ENCODE results near the gene ALDH5A1.
"Not testable (repeated sequence)": the region's sequence is repeated elsewhere in the genome, so short reads cannot be mapped to it uniquely, and the experiment has no call there.

Gene ALDH5A1

GRCh38 chr6:24486065-24486464 is 8.7 kb upstream of the ALDH5A1 start:
- no peak for DNase-seq (ENCODE audit: low spot score)

- DNase-seq (ENCODE audit: low spot score) = no peak
These were observed 5.3 kb upstream of the ALDH5A1 start, which contains the start of gene GPLD1 for GRCh38 chr6:24489470-24489869. TSS of gene GPLD1 (minus strand) at chr6:24489578. CDS start at chr6:24489511, 67 bp downstream.

GRCh38 chr6:24489881-24490280 is 4.9 kb upstream of the ALDH5A1 start:
- no peak for DNase-seq (ENCODE audit: low spot score)

GRCh38 chr6:24490948-24491347 is 3.8 kb upstream of the ALDH5A1 start:
- no peak for DNase-seq (ENCODE audit: low spot score)

- no peak for DNase-seq (ENCODE audit: low spot score)
These were observed 2.3 kb upstream of the ALDH5A1 start for GRCh38 chr6:24492475-24492874.

- no peak for DNase-seq (ENCODE audit: low spot score)
These were observed 586 bp upstream of the ALDH5A1 start for GRCh38 chr6:24493945-24494820.

- no peak for DNase-seq (ENCODE audit: low spot score)
These were observed 2.6 kb downstream of the ALDH5A1 start for GRCh38 chr6:24497254-24497970.

- no peak for DNase-seq (ENCODE audit: low spot score)
These were observed 5.9 kb downstream of the ALDH5A1 start for GRCh38 chr6:24500683-24501082.

- DNase-seq (ENCODE audit: low spot score) = no peak
These were observed 6.6 kb downstream of the ALDH5A1 start for GRCh38 chr6:24501374-24501773.

- no peak for DNase-seq (ENCODE audit: low spot score)
These were observed 7.1 kb downstream of the ALDH5A1 start for GRCh38 chr6:24501914-24502313.

- no peak for DNase-seq (ENCODE audit: low spot score)
These were observed 9.5 kb downstream of the ALDH5A1 start for GRCh38 chr6:24504287-24504648.

- DNase-seq (ENCODE audit: low spot score) = no peak
These were observed 10.1 kb downstream of the ALDH5A1 start for GRCh38 chr6:24504649-24505586.

GRCh38 chr6:24506814-24507520 is 12.2 kb downstream of the ALDH5A1 start:
- DNase-seq (ENCODE audit: low spot score) = no peak

GRCh38 chr6:24511976-24512375 is 17.2 kb downstream of the ALDH5A1 start:
- not testable (repeated sequence) for DNase-seq (ENCODE audit: low spot score)

- DNase-seq (ENCODE audit: low spot score) = no peak
These were observed 18.8 kb downstream of the ALDH5A1 start for GRCh38 chr6:24513602-24514001.

- DNase-seq (ENCODE audit: low spot score) = no peak
These were observed 23.1 kb downstream of the ALDH5A1 start for GRCh38 chr6:24517659-24518543.

- peak; percentile 53 for DNase-seq (ENCODE audit: low spot score)
These were observed 26.3 kb downstream of the ALDH5A1 start for GRCh38 chr6:24520929-24521546.

- DNase-seq (ENCODE audit: low spot score) = no peak
These were observed 27.7 kb downstream of the ALDH5A1 start for GRCh38 chr6:24522228-24523176.

GRCh38 chr6:24524329-24524728 is 29.6 kb downstream of the ALDH5A1 start:
- DNase-seq (ENCODE audit: low spot score) = no peak
